GM18861 (cell line): ENCODE data around the gene TTC28.
"Not testable (repeated sequence)": the region's sequence is repeated elsewhere in the genome, so short reads cannot be mapped to it uniquely, and the experiment has no call there.

Source experiments
- ATAC-seq: cut with Tn5 transposase; IDR thresholded peaks from one replicate; pipeline ENCODE4 v1.9.1; 2021; ENCODE audit not compliant: unreplicated experiment

Gene TTC28

GRCh38 chr22:28112548-28113043 lies 567.0 kb downstream of the TTC28 start:
- no peak for ATAC-seq

DNA sequence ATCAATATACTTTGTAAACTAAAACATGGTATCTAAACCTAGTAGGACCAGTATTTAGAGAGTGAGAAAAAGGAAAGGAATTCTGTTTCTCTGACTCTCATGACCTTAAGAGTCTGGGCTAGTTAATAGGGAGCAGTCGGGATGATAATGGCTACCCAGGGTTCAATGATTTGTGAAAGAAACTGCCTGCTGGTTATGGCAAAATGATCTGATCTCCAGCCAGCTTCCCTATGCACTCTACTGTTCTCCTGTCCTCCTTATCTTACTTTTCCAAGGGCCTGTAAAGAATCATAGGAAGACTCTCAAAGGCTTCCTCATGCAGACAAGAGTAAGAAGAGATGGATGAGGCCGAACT lies 567.5 kb downstream of the TTC28 start:
- ATAC-seq = no peak

DNA sequence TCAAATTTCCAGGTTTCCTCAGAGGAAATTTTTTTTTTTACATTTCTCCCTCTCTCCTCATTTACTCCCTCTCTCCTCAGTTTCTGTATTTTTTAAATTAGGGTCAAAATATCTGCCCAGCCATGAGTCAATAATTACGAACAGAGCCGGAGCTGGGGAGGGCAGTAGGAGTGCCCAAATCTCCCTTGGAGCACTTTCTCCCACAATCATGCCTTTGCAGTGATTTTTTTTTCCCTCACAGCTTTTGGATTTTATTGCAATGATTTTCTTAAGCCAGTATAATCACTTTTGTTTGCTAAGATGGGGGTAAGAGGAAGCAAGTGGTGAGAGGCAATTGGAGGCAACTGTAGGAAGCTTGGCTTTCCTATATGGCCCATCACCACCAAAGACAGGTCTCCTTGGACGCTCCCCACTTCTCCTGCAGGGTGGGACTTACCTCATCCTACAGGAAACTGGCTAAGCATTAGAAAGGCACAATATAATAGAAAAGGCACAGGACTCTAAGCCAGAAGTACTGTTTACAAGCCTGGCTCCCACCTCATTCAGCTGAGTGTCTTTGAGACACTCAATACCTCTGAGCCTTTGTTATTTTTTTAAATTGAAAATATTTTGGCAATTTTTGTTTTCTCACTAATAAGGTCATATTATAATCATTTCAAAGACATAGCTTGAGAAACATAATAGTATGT lies 568.0 kb downstream of the TTC28 start:
- no peak for ATAC-seq

DNA sequence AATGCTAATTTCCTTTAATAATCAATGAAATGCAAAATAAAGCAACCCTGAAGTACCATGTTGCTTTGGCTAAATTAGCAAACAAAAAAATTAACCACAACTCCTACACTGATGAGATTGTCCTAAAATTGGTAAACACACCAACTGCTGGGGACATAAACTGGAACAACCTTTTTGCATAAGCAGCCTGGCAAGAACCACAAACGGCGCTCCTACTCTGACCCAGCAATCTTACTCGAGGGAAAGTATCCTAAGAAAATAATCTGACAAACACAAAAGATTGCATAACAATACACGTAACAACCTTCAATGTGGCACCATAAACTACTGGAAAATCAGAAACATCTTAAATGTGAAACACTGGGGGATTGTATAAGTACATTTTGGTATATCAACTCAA lies 570.8 kb downstream of the TTC28 start:
- no peak for ATAC-seq

- no peak for ATAC-seq
These were observed 573.0 kb downstream of the TTC28 start for GRCh38 chr22:28106617-28107016.

DNA sequence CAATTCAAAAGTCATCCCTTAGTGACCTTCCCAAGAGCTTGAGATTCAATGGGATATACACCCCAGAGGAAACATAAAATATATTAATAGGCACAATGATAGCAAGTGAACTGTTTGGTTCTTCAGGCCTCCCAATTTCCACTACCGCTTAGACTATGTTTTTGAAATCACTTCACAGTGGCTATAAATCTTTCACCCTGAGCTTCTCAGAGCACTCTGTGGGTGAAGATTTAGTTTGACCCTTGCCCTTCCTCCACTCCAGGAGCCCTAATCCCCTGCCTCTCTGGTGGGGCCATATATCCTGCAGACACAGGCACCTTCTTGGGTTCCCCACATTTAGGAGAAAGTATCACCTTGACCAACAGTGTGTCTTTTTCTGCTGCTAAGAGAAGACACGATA lies 573.7 kb downstream of the TTC28 start:
- no peak for ATAC-seq

DNA sequence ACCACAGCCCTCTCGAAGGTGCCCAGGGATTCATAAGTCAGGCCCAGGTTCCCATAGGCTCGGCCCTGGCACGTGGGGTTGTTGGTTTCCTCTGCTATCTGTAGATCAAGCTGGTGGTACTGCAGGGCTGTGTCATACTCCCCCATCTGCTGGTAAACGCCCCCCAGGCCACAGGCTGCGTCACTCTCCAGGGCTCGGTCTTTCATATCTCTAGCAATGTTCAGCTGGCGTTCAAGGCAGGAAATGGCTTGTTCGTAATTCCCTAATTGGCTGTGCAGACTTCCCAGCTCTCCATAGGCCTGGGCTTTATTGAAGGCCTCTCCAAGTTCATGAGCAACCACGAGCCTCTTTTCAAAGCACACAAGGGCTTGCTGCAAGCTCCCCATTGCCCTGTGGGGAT lies 574.2 kb downstream of the TTC28 start:
- ATAC-seq = no peak

DNA sequence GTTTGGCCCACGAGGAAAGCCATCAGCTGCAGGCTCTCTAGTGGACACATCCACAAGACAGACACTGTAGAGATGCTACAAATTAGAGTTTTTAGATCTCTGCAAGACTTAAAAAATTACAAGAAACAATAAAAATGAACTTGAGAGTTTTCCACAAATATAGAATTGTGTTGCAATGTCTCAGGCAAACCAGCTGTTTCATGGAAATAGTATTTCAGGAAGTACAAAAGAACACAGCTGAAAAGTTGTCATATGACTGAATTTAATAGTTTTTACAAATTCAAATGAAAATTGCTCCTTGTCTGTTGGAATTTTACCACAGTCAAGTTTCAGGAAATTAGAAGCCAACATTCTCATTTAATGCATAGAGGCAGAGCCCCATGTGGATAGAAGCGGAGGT lies 576.0 kb downstream of the TTC28 start:
- no peak for ATAC-seq

DNA sequence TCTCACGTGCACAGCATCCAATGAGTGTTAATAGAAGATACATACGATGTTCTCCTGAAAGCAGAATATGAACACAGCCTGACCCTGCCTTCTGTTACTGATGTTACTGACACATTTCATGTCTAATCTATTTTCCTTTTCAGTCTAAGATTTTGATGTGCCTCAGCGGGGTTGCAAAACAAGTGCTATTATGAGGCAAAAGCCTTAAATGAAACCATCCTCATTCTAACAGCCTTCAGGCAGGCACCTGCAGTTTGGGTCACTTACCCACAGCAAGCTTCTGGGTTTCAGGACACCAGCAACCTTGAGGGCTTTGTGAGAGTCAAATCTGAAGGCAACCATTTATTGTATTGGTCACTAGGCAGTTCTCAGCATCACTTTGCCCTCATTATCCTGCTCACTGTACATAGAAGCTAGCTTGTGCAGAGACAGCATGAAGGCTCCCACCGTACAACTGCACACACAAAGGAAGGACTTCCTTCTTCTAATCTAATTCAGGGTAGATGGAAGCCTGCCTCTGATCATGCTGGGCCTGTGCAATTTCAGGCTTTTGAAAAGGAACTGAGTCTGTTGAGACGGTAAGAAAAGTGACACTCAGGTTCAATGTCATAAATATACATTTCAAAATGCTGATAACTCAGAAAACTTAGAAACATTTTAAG lies 577.4 kb downstream of the TTC28 start:
- no peak for ATAC-seq

GRCh38 chr22:28097627-28098026 lies 582.0 kb downstream of the TTC28 start:
- no peak for ATAC-seq

GRCh38 chr22:28096161-28096560 lies 583.5 kb downstream of the TTC28 start:
- ATAC-seq = no peak

- no peak for ATAC-seq
These were observed 584.1 kb downstream of the TTC28 start for GRCh38 chr22:28095316-28096095.

- no peak for ATAC-seq
These were observed 584.9 kb downstream of the TTC28 start for GRCh38 chr22:28094771-28095170.

DNA sequence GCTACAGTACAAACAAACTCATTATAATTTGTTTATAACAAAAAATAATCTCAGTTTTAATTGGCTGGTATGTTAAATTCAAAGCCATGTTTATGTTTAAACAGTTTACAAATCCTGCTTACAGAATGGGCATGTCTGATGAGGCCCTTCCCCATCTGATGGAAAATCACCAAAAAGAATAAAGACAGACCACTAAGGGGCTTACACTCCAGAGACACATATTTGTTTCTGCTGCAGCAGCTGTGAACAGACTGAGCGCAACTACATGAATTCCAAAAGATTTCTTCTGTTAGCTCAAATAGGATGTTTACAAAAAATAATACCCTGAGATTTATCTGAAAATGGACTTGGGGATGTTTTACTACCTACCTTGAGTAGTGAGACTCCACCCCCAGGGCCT lies 585.9 kb downstream of the TTC28 start:
- ATAC-seq = no peak

- no peak for ATAC-seq
These were observed 588.2 kb downstream of the TTC28 start for GRCh38 chr22:28091486-28091885.

- not testable (repeated sequence) for ATAC-seq
These were observed 590.1 kb downstream of the TTC28 start for GRCh38 chr22:28089541-28089940.

DNA sequence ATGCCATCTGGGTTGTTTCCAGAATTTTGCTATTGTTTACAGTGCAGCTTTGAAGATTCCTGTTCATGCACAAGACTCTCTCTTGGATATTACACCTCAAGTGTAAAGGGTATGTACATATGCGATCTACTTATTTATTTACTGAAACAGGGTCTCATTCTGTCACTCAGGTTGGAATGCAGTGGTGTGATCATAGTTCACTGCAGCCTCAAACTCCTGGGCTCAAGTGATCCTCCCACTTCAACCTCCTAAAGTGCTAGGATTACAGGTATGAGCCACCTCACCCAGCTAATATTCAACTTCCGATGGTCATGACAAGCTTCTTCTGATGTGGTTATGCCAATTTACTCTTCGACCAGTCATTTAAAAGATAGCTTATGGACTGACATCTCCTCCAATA lies 602.5 kb downstream of the TTC28 start:
- no peak for ATAC-seq

GRCh38 chr22:28075358-28075981 lies 604.2 kb downstream of the TTC28 start:
- ATAC-seq = no peak

GRCh38 chr22:28074526-28074925 lies 605.1 kb downstream of the TTC28 start:
- no peak for ATAC-seq

GRCh38 chr22:28072066-28072465 lies 607.6 kb downstream of the TTC28 start:
- ATAC-seq = no peak

DNA sequence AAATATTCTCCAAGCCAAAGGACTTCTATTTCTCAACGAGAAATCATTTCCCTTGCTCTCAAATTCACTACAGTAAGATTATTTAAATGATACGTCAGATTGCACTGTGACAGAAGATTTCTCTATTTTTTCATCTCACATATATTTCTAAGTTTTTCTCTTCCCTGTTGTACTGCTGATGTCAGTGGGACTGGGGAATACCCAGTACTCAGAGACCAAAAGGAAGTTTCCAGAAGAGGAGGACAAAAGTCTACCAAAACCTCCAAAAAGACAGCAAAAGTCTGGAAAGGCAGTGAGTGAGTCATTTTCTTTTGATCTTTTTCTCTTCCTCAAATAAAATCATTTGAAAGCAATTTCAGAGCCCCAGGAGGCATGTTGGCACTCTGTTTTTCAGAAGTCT lies 610.8 kb downstream of the TTC28 start:
- ATAC-seq = no peak

DNA sequence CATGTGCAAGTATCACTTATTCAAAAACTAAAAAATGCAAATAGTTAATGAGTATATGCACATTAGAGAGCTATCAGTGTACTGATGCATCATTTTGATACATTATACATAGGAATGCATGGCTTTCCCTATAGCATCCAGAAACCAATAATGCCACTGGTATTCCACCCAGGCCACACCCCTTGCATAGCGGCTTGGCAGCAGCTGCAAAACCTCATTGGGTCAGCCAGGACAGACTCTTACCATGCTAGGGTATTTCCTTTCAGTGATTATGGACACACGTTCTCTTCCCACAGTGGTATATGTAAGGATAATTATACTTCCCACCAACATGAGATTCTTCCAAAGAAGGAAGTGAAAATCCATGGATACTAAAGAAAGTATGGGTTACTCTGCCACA lies 614.7 kb downstream of the TTC28 start:
- no peak for ATAC-seq
